Erythroblast (primary cell): ENCODE measurements around the gene SYCE1.

ENCODE experiments used
- GATA1 ChIP-seq: IDR thresholded peaks from 2 replicates; pipeline ENCODE4 v1.6.1; 2011; ENCODE audit warnings: low read depth, mild to moderate bottlenecking, control low read depth, low read length, moderate library complexity
- POLR2A ChIP-seq: IDR thresholded peaks from 2 replicates; pipeline ENCODE4 v1.6.1; 2011; ENCODE audit warnings: mild to moderate bottlenecking, low read length

DNA sequence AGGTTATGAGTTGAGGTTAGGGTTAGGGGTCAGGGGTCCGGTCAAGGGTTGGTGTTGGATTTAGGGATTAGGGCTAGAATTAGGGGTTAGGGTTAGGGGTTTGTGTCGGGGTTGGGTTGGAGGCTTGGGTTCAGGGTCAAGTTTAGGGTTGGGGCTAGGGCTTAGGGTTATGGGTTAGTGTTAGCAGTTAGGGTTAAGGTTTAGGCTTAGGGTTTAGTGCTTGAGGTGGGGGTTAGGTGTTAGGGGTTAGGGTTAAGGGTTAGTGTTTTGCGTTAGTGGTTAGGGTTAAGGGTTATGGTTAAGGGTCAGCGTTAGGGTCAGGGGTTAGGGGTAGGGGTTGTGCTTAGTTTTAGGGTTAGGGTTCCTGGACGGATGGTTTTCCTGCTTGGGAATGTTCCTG is 1.7 kb upstream of the SYCE1 start:
- no peak for TF ChIP-seq POLR2A
- TF ChIP-seq GATA1, result no peak
